Sigmoid colon (tissue), 4 donors: ENCODE measurements around the gene SAP30BP.

Experiments used
- CTCF ChIP-seq, 4 experiments: fragments of 450-650 bp in 3 of 4; fragments of 200-600 bp in 1 of 4; IDR thresholded peaks; one replicate each; pipeline ENCODE4 v1.5.1; 2016 to 2019; ENCODE audit warnings: antibody characterized with exemption in 4 of 4, mild to moderate bottlenecking in 3 of 4, moderate library complexity in 2 of 4
- POLR2AphosphoS5 ChIP-seq, 4 donors: sonication (generic); formaldehyde crosslinking; IDR thresholded peaks; one replicate each; pipeline ENCODE4 v1.6.1; 2017; ENCODE audit warnings: antibody characterized with exemption in 4 of 4

DNA sequence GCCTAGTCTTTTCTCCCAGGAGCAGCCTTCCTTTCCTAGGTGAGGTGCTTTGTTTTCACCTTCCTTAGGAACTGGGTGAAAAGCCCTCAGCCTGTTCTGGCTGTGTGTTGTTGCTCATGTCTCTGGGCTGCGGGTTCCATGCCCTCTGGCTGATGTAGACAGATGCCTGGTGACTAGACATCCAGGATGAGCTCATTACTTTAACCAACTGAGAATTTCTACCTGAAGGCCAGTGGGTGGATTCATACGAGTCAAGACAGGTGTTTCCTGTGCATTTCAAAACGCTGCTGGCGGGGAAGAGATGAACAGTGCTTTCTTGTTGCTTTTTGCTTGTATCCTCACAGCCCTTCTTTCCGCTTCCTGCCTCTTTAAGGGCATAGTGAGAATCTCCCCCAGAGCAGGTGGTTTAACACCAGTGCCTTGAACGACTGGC, 22.3 kb downstream of the SAP30BP start:
- TF ChIP-seq CTCF (IDR thresholded peaks at IDR 0.05), result no peak
- TF ChIP-seq POLR2AphosphoS5 (IDR thresholded peaks at IDR 0.05), result no peak
